Tibial nerve (tissue), 4 donors: Measurements from ENCODE around the gene NBEAL2. TPM values are rescaled to one million over a fixed set of nuclear protein-coding genes. Genes with fewer than 3 reads are reported as not detected.

ENCODE experiments used
- DNase-seq, 2 donors: peaks; one replicate each; pipeline ENCODE4 v3.0.0-alpha.2; 2019; ENCODE audit warnings: low spot score in 2 of 2
- H3K27ac ChIP-seq, 4 donors: fragments of 200-600 bp; sonication (generic) in 3 of 4; one replicate each; pipeline ENCODE4 v1.5.1; 2017 to 2019; ENCODE audit warnings: mild to moderate bottlenecking in 1 of 4
- H3K27me3 ChIP-seq, 2 donors: fragments of 200-600 bp; sonication (generic) in 1 of 2; one replicate each; pipeline versions ENCODE4 v1.5.1 to v1.6.0; 2017 to 2019
- H3K36me3 ChIP-seq, 3 donors: fragments of 200-600 bp; sonication (generic); one replicate each; pipeline ENCODE4 v1.5.1; 2018 to 2019
- H3K4me1 ChIP-seq, 4 donors: fragments of 200-600 bp; sonication (generic) in 3 of 4; one replicate each; pipeline ENCODE4 v1.5.1; 2017 to 2019
- H3K4me3 ChIP-seq, 4 donors: fragments of 200-600 bp; sonication (generic) in 3 of 4; one replicate each; pipeline ENCODE4 v1.5.1; 2017 to 2019; ENCODE audit warnings: mild to moderate bottlenecking in 1 of 4, moderate library complexity in 1 of 4
- H3K9me3 ChIP-seq, 4 donors: fragments of 200-600 bp; sonication (generic) in 3 of 4; one replicate each; pipeline ENCODE4 v1.5.1; 2017 to 2019
- EP300 ChIP-seq, 2 donors: sonication (generic); formaldehyde crosslinking; IDR thresholded peaks; one replicate each; pipeline ENCODE4 v1.6.1; 2017; ENCODE audit warnings: antibody characterized with exemption in 2 of 2, mild to moderate bottlenecking in 1 of 2
- POLR2A ChIP-seq, 2 donors: fragments of 450-650 bp; IDR thresholded peaks; one replicate each; pipeline ENCODE4 v1.6.1; 2017; ENCODE audit warnings: antibody characterized with exemption in 2 of 2, mild to moderate bottlenecking in 2 of 2, moderate library complexity in 2 of 2
- WGBS, 2 donors: methylation state at CpG; one replicate each; pipeline ENCODE4 v1.1.5; 2018; 5-methylcytosine and 5-hydroxymethylcytosine counted together
- small RNA-seq: library from RNA; depleted of rRNA; stranded (forward); fragments of <200 nt; gene quantifications from one replicate; pipeline ENCODE3, GENCODE V24; 2016
- total RNA-seq, 4 donors: library from RNA; depleted of rRNA; stranded (reverse); fragments of >200 nt; gene quantifications; one replicate each; pipeline ENCODE4 v1.1.0, GENCODE V29; 2016
- TF ChIP-seq, protein P1 (sequence below), 5 experiments: fragments of 200-600 bp in 3 of 5; fragments of 450-650 bp in 2 of 5; sonication (generic) in 3 of 5; IDR thresholded peaks; one replicate each; pipeline ENCODE4 v1.5.1; 2016 to 2019; ENCODE audit warnings: antibody characterized with exemption in 5 of 5, mild to moderate bottlenecking in 3 of 5, moderate library complexity in 2 of 5

NBEAL2 gene
- total RNA-seq, 4 donors from 2014 or later: 25.3 to 92.1 (median 26.6) TPM

GRCh38 chr3:47047069-47047468, 67.6 kb downstream of the NBEAL2 start:
- peaks cover 0 to 4% (median 0%) of the 10 kb centered on the region in 4 donors for H3K4me1 ChIP-seq
- H3K9me3 ChIP-seq: no peaks in the 10 kb centered on the region
- H3K4me3 ChIP-seq: no peak overlapping the region
- H3K27me3 ChIP-seq: no peaks in the 10 kb centered on the region
- peaks cover 0 to 38% (median 0%) of the 10 kb centered on the region in 3 donors for H3K36me3 ChIP-seq
- H3K27ac ChIP-seq: no peak overlapping the region
- no peak for DNase-seq
- no peak for TF ChIP-seq POLR2A (IDR thresholded peaks at IDR 0.05)
- TF ChIP-seq, protein P1, sequence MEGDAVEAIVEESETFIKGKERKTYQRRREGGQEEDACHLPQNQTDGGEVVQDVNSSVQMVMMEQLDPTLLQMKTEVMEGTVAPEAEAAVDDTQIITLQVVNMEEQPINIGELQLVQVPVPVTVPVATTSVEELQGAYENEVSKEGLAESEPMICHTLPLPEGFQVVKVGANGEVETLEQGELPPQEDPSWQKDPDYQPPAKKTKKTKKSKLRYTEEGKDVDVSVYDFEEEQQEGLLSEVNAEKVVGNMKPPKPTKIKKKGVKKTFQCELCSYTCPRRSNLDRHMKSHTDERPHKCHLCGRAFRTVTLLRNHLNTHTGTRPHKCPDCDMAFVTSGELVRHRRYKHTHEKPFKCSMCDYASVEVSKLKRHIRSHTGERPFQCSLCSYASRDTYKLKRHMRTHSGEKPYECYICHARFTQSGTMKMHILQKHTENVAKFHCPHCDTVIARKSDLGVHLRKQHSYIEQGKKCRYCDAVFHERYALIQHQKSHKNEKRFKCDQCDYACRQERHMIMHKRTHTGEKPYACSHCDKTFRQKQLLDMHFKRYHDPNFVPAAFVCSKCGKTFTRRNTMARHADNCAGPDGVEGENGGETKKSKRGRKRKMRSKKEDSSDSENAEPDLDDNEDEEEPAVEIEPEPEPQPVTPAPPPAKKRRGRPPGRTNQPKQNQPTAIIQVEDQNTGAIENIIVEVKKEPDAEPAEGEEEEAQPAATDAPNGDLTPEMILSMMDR (IDR thresholded peaks at IDR 0.05): no peak
- TF ChIP-seq EP300 (IDR thresholded peaks at IDR 0.05): no peak

DNA sequence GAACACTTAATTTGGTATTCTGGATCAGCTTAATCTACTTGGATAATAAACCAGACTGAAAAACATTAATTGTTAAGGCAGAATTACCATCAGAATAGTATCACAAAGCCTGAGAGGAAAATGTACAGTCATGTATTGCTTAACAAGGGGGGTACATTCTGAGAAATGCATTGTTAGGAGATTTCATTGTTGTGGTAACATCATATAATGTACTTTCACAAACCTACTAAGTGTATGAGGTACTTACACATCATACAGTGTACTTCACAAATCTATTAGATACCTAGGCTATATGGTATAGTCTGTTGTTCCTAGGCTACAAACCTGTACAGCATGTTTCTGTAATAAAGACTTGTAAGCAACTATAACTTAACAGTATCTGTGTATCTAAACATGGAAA, 68.2 kb downstream of the NBEAL2 start:
- DNase-seq: no peak
- H3K4me1 ChIP-seq: peaks cover 0 to 4% (median 0%) of the 10 kb centered on the region in 4 donors
- TF ChIP-seq POLR2A (IDR thresholded peaks at IDR 0.05): no peak
- TF ChIP-seq, protein P1 (IDR thresholded peaks at IDR 0.05): no peak
- TF ChIP-seq EP300 (IDR thresholded peaks at IDR 0.05): no peak

DNA sequence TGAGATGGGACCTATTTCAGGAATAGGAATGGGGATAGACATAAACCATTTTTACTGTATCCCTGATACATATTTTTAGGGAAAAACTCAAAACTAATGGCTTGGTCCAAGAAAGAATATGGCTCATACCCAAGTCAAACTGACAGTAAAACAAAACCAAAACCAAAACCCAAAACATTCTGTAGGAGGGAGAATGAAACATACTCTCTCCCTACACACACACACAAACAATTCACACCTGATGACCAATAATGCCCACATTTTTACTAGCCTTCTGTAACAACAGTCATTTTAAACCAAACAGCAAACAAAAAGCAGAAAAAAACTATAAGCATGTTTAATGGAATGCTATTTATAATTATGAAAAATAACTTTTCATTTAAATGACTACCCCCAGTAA, 74.9 kb downstream of the NBEAL2 start:
- Histone ChIP-seq H3K4me3 (no peak overlapping the region), H3K9me3 (no peaks in the 10 kb centered on the region), H3K27me3 (no peaks in the 10 kb centered on the region), H3K4me1 (peaks cover 0 to 11% (median 2%) of the 10 kb centered on the region in 4 donors), H3K27ac (no peak overlapping the region), H3K36me3 (peaks cover 0 to 23% (median 0%) of the 10 kb centered on the region in 3 donors)
- TF ChIP-seq, protein P1 (IDR thresholded peaks at IDR 0.05): no peak
- TF ChIP-seq EP300 (IDR thresholded peaks at IDR 0.05): no peak
- no peak for TF ChIP-seq POLR2A (IDR thresholded peaks at IDR 0.05)
- no peak for DNase-seq

More for the DNA sequence above, 68.2 kb downstream of the NBEAL2 start:
- Histone ChIP-seq H3K27me3 (no peaks in the 10 kb centered on the region), H3K4me3 (no peak overlapping the region), H3K9me3 (no peaks in the 10 kb centered on the region), H3K36me3 (peaks cover 0 to 39% (median 0%) of the 10 kb centered on the region in 3 donors), H3K27ac (no peak overlapping the region)

GRCh38 chr3:47056705-47057104, 77.2 kb downstream of the NBEAL2 start:
- Histone ChIP-seq H3K27ac (no peak overlapping the region), H3K9me3 (no peaks in the 10 kb centered on the region), H3K4me3 (no peak overlapping the region), H3K27me3 (no peaks in the 10 kb centered on the region), H3K36me3 (peaks cover 0 to 39% (median 0%) of the 10 kb centered on the region in 3 donors), H3K4me1 (peaks cover 0 to 11% (median 2%) of the 10 kb centered on the region in 4 donors)
- DNase-seq: no peak
- TF ChIP-seq, protein P1 (IDR thresholded peaks at IDR 0.05): no peak
- no peak for TF ChIP-seq POLR2A (IDR thresholded peaks at IDR 0.05)
- TF ChIP-seq EP300 (IDR thresholded peaks at IDR 0.05): no peak
- WGBS, 2 donors: 89 to 95% methylated on average over 3 of the region's 3 CpGs

DNA sequence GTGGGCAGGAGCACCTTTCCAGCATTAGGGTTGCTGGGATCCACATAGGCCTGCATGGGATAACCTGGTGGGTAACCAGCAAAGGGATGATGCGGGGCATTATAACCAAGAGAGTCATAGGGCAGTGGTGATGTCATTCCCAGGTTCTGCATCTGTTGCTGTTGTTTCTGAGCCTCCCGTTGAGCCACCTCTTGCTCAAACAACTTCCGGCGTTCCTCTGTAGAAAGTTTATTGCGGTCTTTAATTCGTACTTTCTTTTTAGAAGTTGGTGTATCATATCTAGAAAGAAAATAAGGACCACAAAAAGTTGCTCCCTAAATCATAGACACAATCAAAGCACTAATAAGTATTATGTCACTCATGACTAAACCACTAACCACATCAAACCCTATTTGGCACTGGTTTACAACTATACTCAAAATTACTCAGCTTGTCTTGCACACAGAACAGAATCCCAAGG, 77.8 kb downstream of the NBEAL2 start:
- H3K36me3 ChIP-seq: peaks cover 0 to 37% (median 0%) of the 10 kb centered on the region in 3 donors
- H3K4me1 ChIP-seq: peaks cover 0 to 11% (median 2%) of the 10 kb centered on the region in 4 donors
- H3K27ac ChIP-seq: no peak overlapping the region
- no peaks in the 10 kb centered on the region for H3K9me3 ChIP-seq
- 93 to 94% methylated on average over 6 of the region's 6 CpGs for WGBS, 2 donors
- no peak overlapping the region for H3K4me3 ChIP-seq
- TF ChIP-seq POLR2A (IDR thresholded peaks at IDR 0.05) (no peak), EP300 (IDR thresholded peaks at IDR 0.05) (no peak)
- TF ChIP-seq, protein P1 (IDR thresholded peaks at IDR 0.05): no peak
- no peak for DNase-seq
- no peaks in the 10 kb centered on the region for H3K27me3 ChIP-seq

Small RNAs within 50 kb of the gene (small RNA-seq; reads per million reads assigned to genes)
- not detected for gene MRPL57P3

Other genes with a start within 250 kb of the NBEAL2 start
- 10 to 100 TPM in 1 of 4 donors, 1 to 10 TPM in 3; 5.4 to 17.1 (median 8.6) TPM for gene MYL3, start 116.2 kb upstream of the NBEAL2 start, total RNA-seq
- gene PTH1R, start 101.9 kb upstream of the NBEAL2 start, total RNA-seq: 10 to 100 TPM in 3 of 4 donors, 1 to 10 TPM in 1; 8.1 to 14.3 (median 13.6) TPM
- gene CCDC12, start 2.9 kb upstream of the NBEAL2 start, total RNA-seq: 10 to 100 TPM; 36.9 to 59.4 (median 50.2) TPM
- gene SETD2, start 184.4 kb downstream of the NBEAL2 start, total RNA-seq: 10 to 100 TPM; 55.5 to 69.6 (median 64.7) TPM